Stimulated activated CD4-positive, alpha-beta T cell treated with anti-CD3 and anti-CD28 coated beads, TNF-alpha, amount 100 ng/mL, for 4 hours (primary cell): Measurements from ENCODE around the gene CENPF.
"Not testable (repeated sequence)": the region's sequence is repeated elsewhere in the genome, so short reads cannot be mapped to it uniquely, and the experiment has no call there.

Experiments
- DNase-seq, 3 experiments: peaks; one replicate each; pipeline ENCODE4 v3.0.0-alpha.2; 2020; ENCODE audit warnings: low read depth in 3 of 3

Gene CENPF

GRCh38 chr1:214583113-214583512 is 19.9 kb upstream of the CENPF start:
- DNase-seq, result no peak

GRCh38 chr1:214583824-214584554 is 19.0 kb upstream of the CENPF start:
- no peak for DNase-seq

GRCh38 chr1:214584805-214585766 is 17.9 kb upstream of the CENPF start:
- DNase-seq, result no peak

- DNase-seq, result no peak
These were observed 16.4 kb upstream of the CENPF start for GRCh38 chr1:214586621-214587020.

- DNase-seq, result no peak
These were observed 15.8 kb upstream of the CENPF start for GRCh38 chr1:214587165-214587564.

- DNase-seq, result no peak
These were observed 13.9 kb upstream of the CENPF start for GRCh38 chr1:214588963-214589597.

- DNase-seq, result no peak
These were observed 12.3 kb upstream of the CENPF start for GRCh38 chr1:214590696-214591095.

GRCh38 chr1:214591918-214592317 is 11.1 kb upstream of the CENPF start:
- DNase-seq, result not testable (repeated sequence)

GRCh38 chr1:214593158-214593557 is 9.8 kb upstream of the CENPF start:
- DNase-seq, result no peak

GRCh38 chr1:214603819-214604252 is 841 bp downstream of the CENPF start:
- DNase-seq, result no peak

- DNase-seq, result no peak
These were observed 1.5 kb downstream of the CENPF start for GRCh38 chr1:214604523-214604922.

- not testable (repeated sequence) for DNase-seq
These were observed 2.5 kb downstream of the CENPF start for GRCh38 chr1:214605484-214605883.

GRCh38 chr1:214605933-214606925 is 3.2 kb downstream of the CENPF start:
- DNase-seq, result not testable (repeated sequence)

GRCh38 chr1:214607492-214608215 is 4.7 kb downstream of the CENPF start:
- DNase-seq, result not testable (repeated sequence)

- DNase-seq, result not testable (repeated sequence)
These were observed 5.3 kb downstream of the CENPF start for GRCh38 chr1:214608216-214608783.

GRCh38 chr1:214608817-214609216 is 5.8 kb downstream of the CENPF start:
- not testable (repeated sequence) for DNase-seq

- DNase-seq, result no peak
These were observed 6.7 kb downstream of the CENPF start for GRCh38 chr1:214609692-214610091.

GRCh38 chr1:214610136-214610535 is 7.1 kb downstream of the CENPF start:
- not testable (repeated sequence) for DNase-seq

GRCh38 chr1:214615109-214615508 is 12.1 kb downstream of the CENPF start:
- no peak for DNase-seq

GRCh38 chr1:214615871-214616270 is 12.9 kb downstream of the CENPF start:
- DNase-seq, result no peak
